Erythroblast (primary cell): ENCODE results near the gene ATP8B3.

Source experiments
- GATA1 ChIP-seq: IDR thresholded peaks from 2 replicates; pipeline ENCODE4 v1.6.1; 2011; ENCODE audit warnings: low read depth, mild to moderate bottlenecking, control low read depth, low read length, moderate library complexity
- POLR2A ChIP-seq: IDR thresholded peaks from 2 replicates; pipeline ENCODE4 v1.6.1; 2011; ENCODE audit warnings: mild to moderate bottlenecking, low read length

GRCh38 chr19:1760020-1760419 lies 52.1 kb downstream of the ATP8B3 start:
- TF ChIP-seq POLR2A = no peak
- no peak for TF ChIP-seq GATA1
